Stimulated activated CD4-positive, alpha-beta T cell treated with anti-CD3 and anti-CD28 coated beads, Interleukin-1b, Interleukin-23, amount 100 ng/mL, for 4 hours (primary cell): ENCODE results near the gene SPG7.

Source experiments
- DNase-seq, 2 donors: peaks; one replicate each; pipeline ENCODE4 v3.0.0-alpha.2; 2020; ENCODE audit warnings: low read depth in 2 of 2

Gene SPG7

DNA sequence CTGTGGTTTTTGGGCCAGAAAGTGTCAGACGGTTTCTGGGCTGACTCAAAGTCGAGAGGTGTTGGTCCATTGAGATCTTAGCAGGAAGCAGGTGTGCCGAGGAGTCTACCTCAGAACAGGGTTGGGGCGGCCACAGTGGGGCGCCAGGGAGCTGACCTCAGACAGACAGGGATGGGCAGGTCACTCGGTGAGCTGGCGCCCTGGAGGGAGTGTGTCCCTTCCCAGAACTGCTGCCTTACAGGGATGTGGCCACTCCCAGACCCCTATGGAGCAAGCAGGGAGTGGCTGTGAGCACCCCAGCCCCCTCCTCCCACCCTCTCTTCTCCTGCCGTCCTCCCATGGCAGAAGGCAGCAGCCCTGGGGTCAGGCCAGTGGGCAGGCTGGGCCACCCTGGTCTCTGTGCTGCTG lies 91.3 kb downstream of the SPG7 start:
- DNase-seq = no peak

DNA sequence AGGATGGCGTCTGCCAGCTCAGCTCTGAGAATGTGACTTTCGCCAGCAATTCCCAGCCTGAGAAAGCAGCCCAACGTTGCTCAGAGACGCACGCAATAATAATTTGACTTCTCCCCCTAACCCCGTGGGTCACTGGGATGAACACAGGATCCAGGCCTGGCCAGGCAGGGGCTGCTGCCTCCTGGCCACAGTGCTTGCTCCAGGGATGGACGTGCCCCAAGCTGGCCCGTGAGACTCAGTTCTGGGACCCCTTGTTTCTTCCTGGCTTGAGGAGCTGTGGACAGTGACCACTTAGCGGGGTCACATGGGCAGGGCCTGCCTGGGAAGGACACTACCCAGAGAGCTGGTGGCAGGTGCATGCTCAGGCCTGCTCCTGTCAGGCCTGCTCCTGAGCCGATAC lies 91.7 kb downstream of the SPG7 start:
- DNase-seq = no peak

- no peak for DNase-seq
These were observed 92.2 kb downstream of the SPG7 start for GRCh38 chr16:89600427-89600826.

- no peak for DNase-seq
These were observed 92.8 kb downstream of the SPG7 start for GRCh38 chr16:89600956-89601355.

GRCh38 chr16:89601906-89602272 lies 93.7 kb downstream of the SPG7 start:
- DNase-seq = no peak

GRCh38 chr16:89602273-89602951 lies 94.2 kb downstream of the SPG7 start:
- peak; percentile 54 to 60 for DNase-seq

GRCh38 chr16:89602952-89603590 lies 94.9 kb downstream of the SPG7 start:
- DNase-seq = no peak

DNA sequence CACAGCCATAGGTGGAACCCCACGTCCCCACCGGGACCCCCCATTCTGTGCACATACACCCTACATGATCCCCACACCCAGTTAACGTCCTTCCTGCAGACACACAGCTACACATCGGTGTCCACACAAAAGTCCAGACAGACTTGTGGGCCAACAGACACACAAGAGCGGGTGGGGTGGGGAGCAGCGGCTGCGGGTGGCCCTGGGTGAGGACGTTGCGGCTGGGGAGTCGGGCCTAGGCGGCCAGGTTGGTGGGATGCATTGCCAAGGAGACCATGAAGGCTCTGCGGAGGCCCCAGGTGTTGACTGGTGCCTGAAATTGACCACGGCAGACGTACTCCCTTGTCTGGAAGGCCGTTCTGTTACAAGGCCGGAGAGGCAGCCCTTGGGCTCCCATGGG lies 96.6 kb downstream of the SPG7 start:
- no peak for DNase-seq

GRCh38 chr16:89605186-89605970 lies 97.2 kb downstream of the SPG7 start:
- DNase-seq = no peak

GRCh38 chr16:89606006-89606405 lies 97.8 kb downstream of the SPG7 start:
- no peak for DNase-seq
